NT2/D1 (cell line): ENCODE data around the gene CWF19L2.
"Not testable (repeated sequence)": the region's sequence is repeated elsewhere in the genome, so short reads cannot be mapped to it uniquely, and the experiment has no call there.

Experiments
- SUZ12 ChIP-seq: IDR thresholded peaks from 2 replicates; pipeline ENCODE4 v1.6.1; 2011; ENCODE audit not compliant: insufficient read length, insufficient read depth; ENCODE audit errors: extremely low read depth
- YY1 ChIP-seq: IDR thresholded peaks from 2 replicates; pipeline ENCODE4 v1.6.1; 2011; ENCODE audit not compliant: insufficient read length, insufficient read depth

- not testable (repeated sequence) for TF ChIP-seq YY1, SUZ12
Measured at GRCh38 chr11:107401131-107401530, 56.5 kb downstream of the CWF19L2 start.
